Tongue (tissue), 2 donors: ENCODE results near the gene RAB11A. TPM values are rescaled to one million over a fixed set of nuclear protein-coding genes. Genes with fewer than 3 reads are reported as not detected.

Source experiments
- small RNA-seq: library from RNA; depleted of rRNA; stranded (forward); fragments of <200 nt; gene quantifications from one replicate; pipeline ENCODE3, GENCODE V24; 2014; ENCODE audit warnings: low replicate concordance
- total RNA-seq: library from RNA; depleted of rRNA; stranded (reverse); fragments of >200 nt; gene quantifications from one replicate; pipeline ENCODE4 v1.2.3, GENCODE V29; 2014

Gene RAB11A
- total RNA-seq, 1 donor from 2014 or later = 136 TPM

Small RNA genes within 50 kb of the gene (small RNA-seq; reads per million reads assigned to genes)
- gene RF00026 = not detected

Other genes with a start within 250 kb of the RAB11A start
- 5.1 TPM for gene SLC24A1, start 247.6 kb upstream of the RAB11A start, total RNA-seq
- 58.4 TPM for gene DENND4A, start 77.2 kb upstream of the RAB11A start, total RNA-seq